H1 (cell line): Measurements from ENCODE around the gene ACAT2. TPM values are rescaled to one million over a fixed set of nuclear protein-coding genes. Genes with fewer than 3 reads are reported as not detected.

Experiments
- CTCF ChIA-PET: fragments of 300-600 bp; sonication (Branson Sonifier 250); formaldehyde crosslinking; loops from one replicate; lab custom pipeline; 2021; ENCODE audit not compliant: partially characterized antibody; lab: Charles Lee
- POLR2A ChIA-PET: fragments of 300-600 bp; sonication (Branson Sonifier 250); formaldehyde crosslinking; loops from one replicate; lab custom pipeline; 2021; ENCODE audit warnings: inconsistent platforms; ENCODE audit not compliant: partially characterized antibody; lab: Charles Lee
- DNase-seq, 2 experiments: peaks; one replicate each; pipeline versions ENCODE4 v3.0.0 to v3.0.0-alpha.2; 2010 to 2022; ENCODE audit warnings: low spot score in 2 of 2, low read depth in 1 of 2, mixed read lengths in 1 of 2
- FAIRE-seq: peaks from 2 replicates; lab custom pipeline; 2011; peaks lifted over from hg19 to GRCh38; lab: Jason Lieb, UNC
- H2AFZ ChIP-seq: 2 replicates; pipeline ENCODE4 v1.8.1; 2012; ENCODE audit warnings: low read length, inconsistent platforms
- H2AK5ac ChIP-seq: 2 replicates; pipeline ENCODE4 v1.6.1; 2013; ENCODE audit warnings: low read depth, low read length
- H2BK120ac ChIP-seq: replicated peaks from 2 replicates; pipeline ENCODE3; 2013; ENCODE audit warnings: low read depth, low read length, inconsistent platforms
- H2BK12ac ChIP-seq: 2 replicates; pipeline ENCODE4 v1.6.1; 2013; ENCODE audit warnings: low read depth, low read length
- H2BK15ac ChIP-seq: 2 replicates; pipeline ENCODE4 v1.6.1; 2013; ENCODE audit warnings: low read length
- H2BK20ac ChIP-seq: 2 replicates; pipeline ENCODE4 v1.6.1; 2013; ENCODE audit warnings: low read length
- H2BK5ac ChIP-seq: 2 replicates; pipeline ENCODE4 v1.6.1; 2013; ENCODE audit warnings: low read depth, low read length
- H3K14ac ChIP-seq: 2 replicates; pipeline ENCODE4 v1.6.1; 2013; ENCODE audit warnings: inconsistent platforms; ENCODE audit not compliant: insufficient read length
- H3K18ac ChIP-seq: 2 replicates; pipeline ENCODE4 v1.6.1; 2013; ENCODE audit warnings: low read length; ENCODE audit errors: extremely low read depth
- H3K23ac ChIP-seq: 2 replicates; pipeline ENCODE4 v1.6.1; 2013; ENCODE audit warnings: inconsistent platforms; ENCODE audit not compliant: insufficient read length
- H3K23me2 ChIP-seq: 2 replicates; pipeline ENCODE4 v1.6.1; 2013; ENCODE audit warnings: low read depth, low read length
- H3K27ac ChIP-seq: 2 replicates; pipeline ENCODE4 v1.6.1; 2011; ENCODE audit warnings: low read depth, low read length, inconsistent platforms
- H3K27me3 ChIP-seq, 4 experiments: replicated peaks in 1 of 4; 1 replicate in 1 of 4; 2 replicates in 3 of 4; pipeline versions ENCODE4 v1.6.1 to v1.8.1; 2011 to 2013; ENCODE audit warnings: low read length in 3 of 4, mild to moderate bottlenecking in 3 of 4, inconsistent platforms in 2 of 4, mixed read lengths in 2 of 4, moderate library complexity in 1 of 4; ENCODE audit not compliant: control insufficient read depth in 3 of 4, insufficient read depth in 3 of 4; ENCODE audit errors: extremely low read depth in 1 of 4
- H3K36me3 ChIP-seq, 4 experiments: 2 replicates each; pipeline versions ENCODE4 v1.6.1 to v1.8.1; 2011 to 2013; ENCODE audit warnings: mild to moderate bottlenecking in 4 of 4, low read length in 3 of 4, moderate library complexity in 2 of 4, control low read depth in 1 of 4, inconsistent platforms in 1 of 4; ENCODE audit not compliant: insufficient read depth in 4 of 4, control insufficient read depth in 2 of 4
- H3K4ac ChIP-seq: replicated peaks from 2 replicates; pipeline ENCODE3; 2013; ENCODE audit warnings: low read length, low read depth, mixed read lengths, inconsistent platforms; ENCODE audit not compliant: insufficient read length
- H3K4me1 ChIP-seq, 4 experiments: replicated peaks in 1 of 4; 1 replicate in 1 of 4; 2 replicates in 3 of 4; pipeline versions ENCODE4 v1.6.1 to v1.8.1; 2011 to 2013; ENCODE audit warnings: low read length in 3 of 4, inconsistent platforms in 2 of 4, mixed read lengths in 1 of 4; ENCODE audit not compliant: insufficient read depth in 4 of 4, control insufficient read depth in 3 of 4
- H3K4me2 ChIP-seq, 2 experiments: 2 replicates each; pipeline versions ENCODE4 v1.6.1 to v1.8.1; 2011 to 2013; ENCODE audit warnings: low read depth in 2 of 2, low read length in 2 of 2, control low read depth in 1 of 2, inconsistent platforms in 1 of 2, mild to moderate bottlenecking in 1 of 2; ENCODE audit not compliant: insufficient read depth in 1 of 2
- H3K4me3 ChIP-seq, 4 experiments: fragments of 200-600, 300-600 bp in 1 of 4; sonication (generic), shearing (Covaris generic), sonication (Bioruptor Twin) in 1 of 4; 2 replicates each; pipeline versions ENCODE4 v1.5.1 to v1.8.1; 2011 to 2016; ENCODE audit warnings: low read length in 4 of 4, low read depth in 3 of 4, control low read depth in 2 of 4, inconsistent platforms in 2 of 4, mild to moderate bottlenecking in 2 of 4, mixed read lengths in 1 of 4, moderate library complexity in 1 of 4; ENCODE audit not compliant: insufficient read depth in 2 of 4; ENCODE audit errors: extremely low read depth in 1 of 4
- H3K56ac ChIP-seq: replicated peaks from 2 replicates; pipeline ENCODE3; 2013; ENCODE audit warnings: low read depth, mild to moderate bottlenecking, mixed read lengths, low read length, inconsistent platforms; ENCODE audit not compliant: insufficient read length
- H3K79me1 ChIP-seq: 2 replicates; pipeline ENCODE4 v1.6.1; 2013; ENCODE audit warnings: low read depth, low read length, control low read depth
- H3K79me2 ChIP-seq, 2 experiments: 2 replicates each; pipeline versions ENCODE4 v1.6.1 to v1.8.1; 2012 to 2013; ENCODE audit warnings: low read length in 2 of 2, mild to moderate bottlenecking in 2 of 2, inconsistent platforms in 1 of 2; ENCODE audit not compliant: insufficient read depth in 2 of 2, control insufficient read depth in 1 of 2
- H3K9ac ChIP-seq, 4 experiments: replicated peaks in 1 of 4; 1 replicate in 1 of 4; 2 replicates in 3 of 4; pipeline versions ENCODE4 v1.6.1 to v1.8.1; 2011 to 2013; ENCODE audit warnings: low read depth in 3 of 4, low read length in 3 of 4, control low read depth in 2 of 4, mild to moderate bottlenecking in 2 of 4, moderate library complexity in 2 of 4, inconsistent platforms in 1 of 4; ENCODE audit errors: extremely low read depth in 1 of 4
- H3K9me3 ChIP-seq, 2 experiments: 2 replicates each; pipeline versions ENCODE4 v1.6.1 to v1.8.1; 2012 to 2013; ENCODE audit warnings: mild to moderate bottlenecking in 2 of 2, moderate library complexity in 2 of 2, control low read depth in 1 of 2, inconsistent platforms in 1 of 2, low read depth in 1 of 2, low read length in 1 of 2, mixed read lengths in 1 of 2; ENCODE audit not compliant: insufficient read depth in 2 of 2
- H4K20me1 ChIP-seq, 2 experiments: replicated peaks in 1 of 2; 2 replicates each; pipeline versions ENCODE3 to v1.8.1; 2011 to 2013; ENCODE audit warnings: inconsistent platforms in 2 of 2, low read length in 2 of 2, mild to moderate bottlenecking in 1 of 2; ENCODE audit not compliant: insufficient read depth in 2 of 2, control insufficient read depth in 1 of 2
- H4K5ac ChIP-seq: 2 replicates; pipeline ENCODE4 v1.6.1; 2013; ENCODE audit warnings: low read length, low read depth, mixed read lengths, inconsistent platforms; ENCODE audit not compliant: insufficient read length
- H4K8ac ChIP-seq: 2 replicates; pipeline ENCODE4 v1.8.0; 2013; ENCODE audit warnings: mild to moderate bottlenecking, moderate library complexity, low read length, inconsistent platforms; ENCODE audit not compliant: insufficient read depth; ENCODE audit errors: extremely low read depth
- H4K91ac ChIP-seq: replicated peaks from 2 replicates; pipeline ENCODE3; 2013; ENCODE audit warnings: low read length, mixed read lengths, inconsistent platforms; ENCODE audit not compliant: insufficient read length
- BRCA1 ChIP-seq: IDR thresholded peaks from 2 replicates; pipeline ENCODE4 v1.6.1; 2012; ENCODE audit warnings: low read depth, low read length, improper control_type of control experiment
- CHD1 ChIP-seq: IDR thresholded peaks from 2 replicates; pipeline ENCODE4 v1.6.1; 2012; ENCODE audit warnings: low read depth, low read length, improper control_type of control experiment
- MAFK ChIP-seq: IDR thresholded peaks from 2 replicates; pipeline ENCODE4 v1.6.1; 2012; ENCODE audit warnings: low read depth, mild to moderate bottlenecking, improper control_type of control experiment, low read length
- RFX5 ChIP-seq: IDR thresholded peaks from 2 replicates; pipeline ENCODE4 v1.6.1; 2011; ENCODE audit warnings: low read depth, low read length, improper control_type of control experiment, borderline replicate concordance
- SIRT6 ChIP-seq: IDR thresholded peaks from one replicate; pipeline ENCODE4 v1.7.1; 2012; ENCODE audit warnings: low read length, inconsistent platforms
- SP2 ChIP-seq: IDR thresholded peaks from 2 replicates; pipeline ENCODE4 v1.6.1; 2012; ENCODE audit warnings: mild to moderate bottlenecking, low read length, inconsistent platforms
- WGBS, 2 experiments: shearing (Covaris generic) in 1 of 2; methylation state at CpG; one replicate each; pipeline versions ENCODE4 v1.1.6 to v1.1.7; 2013 to 2015; ENCODE audit warnings: low lambda C conversion rate in 2 of 2, mixed read lengths in 2 of 2, inconsistent platforms in 1 of 2, low coverage in 1 of 2, missing lambda C conversion rate in 1 of 2; ENCODE audit not compliant: insufficient replicate concordance in 2 of 2, insufficient coverage in 1 of 2, insufficient read length in 1 of 2; ENCODE audit errors: extremely low coverage in 1 of 2, missing lambda C conversion rate in 1 of 2; 5-methylcytosine and 5-hydroxymethylcytosine counted together
- polyA plus RNA-seq, 7 experiments: library from polyadenylated mRNA; depleted of rRNA in 3 of 7; stranded (reverse) in 5 of 7; unstranded in 2 of 7; fragments of >200 nt in 5 of 7; fragments of 200-250 nt in 2 of 7; gene quantifications; 1 replicate in 5 of 7; 2 replicates in 1 of 7; 4 replicates in 1 of 7; pipeline versions ENCODE4 v1.2.1 to v1.2.3, GENCODE V29; 2011 to 2013; ENCODE audit warnings: missing spikeins in 2 of 7, mixed read lengths in 2 of 7
- total RNA-seq: library from RNA; stranded (reverse); fragmentation: NEBNext Ultra II Directional; extraction: Animal tissue kit (Norgen Biotek cat#: 25700); gene quantifications from 2 replicates; pipeline ENCODE4 v1.2.1, GENCODE V29; 2021

The ACAT2 gene
- total and polyA plus RNA-seq, 2 of the 8 experiments (the other 6 are each of a cell fraction or from before 2014, with no cell fraction given) = 61.6 to 166 TPM

DNA sequence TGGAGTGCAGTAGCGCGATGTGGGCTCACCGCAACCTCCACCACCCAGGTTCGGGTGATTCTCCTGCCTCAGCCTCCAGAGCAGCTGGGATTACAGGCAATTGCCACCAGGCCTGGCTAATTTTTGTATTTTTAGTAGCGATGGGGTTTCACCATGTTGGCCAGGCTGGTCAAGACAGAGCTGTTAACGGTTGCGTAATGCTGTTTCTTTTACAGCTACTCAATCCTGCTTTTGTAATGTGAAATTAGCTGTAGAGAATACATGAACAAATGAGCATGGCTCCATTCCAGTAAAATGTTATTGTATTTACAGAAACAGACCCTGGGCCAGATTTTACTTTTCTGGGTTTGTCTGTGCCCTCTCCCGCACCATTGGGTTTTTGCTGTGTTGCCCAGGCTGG is 40.1 kb downstream of the ACAT2 start:
- Histone ChIP-seq H3K18ac (no peak overlapping the region), H3K4me2 (no peak overlapping the region), H4K8ac (no peak overlapping the region), H2AFZ (no peak overlapping the region), H3K4me1 (no peaks in the 10 kb centered on the region), H3K36me3 (peaks cover 0 to 19% (median 9%) of the 10 kb centered on the region in 4 experiments; a peak in 5 of 8 replicates), H3K9me3 (no peaks in the 10 kb centered on the region), H3K27me3 (no peaks in the 10 kb centered on the region), H3K79me2 (no peaks in the 10 kb centered on the region), H4K91ac (no peak overlapping the region), H4K20me1 (peaks cover 0 to 2% of the 10 kb centered on the region in 2 experiments), H3K23ac (no peak overlapping the region), H2BK120ac (no peak overlapping the region), H4K5ac (no peak overlapping the region), H2BK5ac (no peak overlapping the region), H3K56ac (no peak overlapping the region), H3K4ac (no peak overlapping the region), H2BK20ac (no peak overlapping the region), H3K14ac (no peak overlapping the region), H2BK15ac (no peak overlapping the region), H3K9ac (no peak overlapping the region), H3K79me1 (no peaks in the 10 kb centered on the region), H3K27ac (no peak overlapping the region), H3K23me2 (no peaks in the 10 kb centered on the region), H2BK12ac (no peak overlapping the region), H3K4me3 (no peak overlapping the region), H2AK5ac (no peak overlapping the region)
- ChIA-PET POLR2A (interaction anchor here (0.8 to 5.9 kb wide), 3 partner anchors 12 to 65 kb away, joined by 3 to 41 read pairs (median 4); partner anchors contain the start of genes MRPL18 and TCP1), CTCF (interaction anchor here (0.7 kb wide), 1 partner anchor 139 kb away, joined by 3 read pairs; no protein-coding TSS in a partner anchor)
- TF ChIP-seq BRCA1 (no peak), SP2 (no peak), MAFK (no peak), SIRT6 (no peak), CHD1 (no peak), RFX5 (no peak)
- DNase-seq = no peak
- 94% methylated on average over 8 of the region's 8 CpGs; no CpG with 5 or more reads in 1 of the 2 experiments for WGBS, 2 experiments
- FAIRE-seq = no peak
